HG03442 (cell line): ENCODE data around the gene SERTAD2.
A peak's percentile ranks its signal among the peaks of the same experiment; 100 is the strongest.

Experiments used
- ATAC-seq: cut with Tn5 transposase; IDR thresholded peaks from one replicate; pipeline ENCODE4 v1.9.1; 2021; ENCODE audit warnings: mild to moderate bottlenecking, moderate library complexity; ENCODE audit not compliant: unreplicated experiment

Gene SERTAD2

DNA sequence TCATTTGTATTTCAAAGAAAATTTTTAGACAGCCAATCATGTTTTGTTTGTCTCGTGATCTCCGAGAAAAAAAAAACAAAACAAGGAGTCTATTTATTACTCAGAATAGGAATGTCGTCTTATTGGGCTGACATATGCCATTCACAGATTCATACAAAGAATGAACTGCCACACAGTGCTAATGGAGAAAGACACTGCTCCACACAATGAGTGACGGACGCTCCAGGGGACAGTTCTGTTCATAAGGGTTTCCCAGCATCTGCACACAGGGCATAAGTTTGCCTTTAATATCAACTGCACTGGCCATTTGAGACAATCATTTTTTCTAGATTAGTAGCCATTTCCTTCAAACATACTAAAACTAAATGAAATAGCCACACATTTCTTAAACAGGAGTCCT is 3.4 kb downstream of the SERTAD2 start:
- no peak for ATAC-seq

DNA sequence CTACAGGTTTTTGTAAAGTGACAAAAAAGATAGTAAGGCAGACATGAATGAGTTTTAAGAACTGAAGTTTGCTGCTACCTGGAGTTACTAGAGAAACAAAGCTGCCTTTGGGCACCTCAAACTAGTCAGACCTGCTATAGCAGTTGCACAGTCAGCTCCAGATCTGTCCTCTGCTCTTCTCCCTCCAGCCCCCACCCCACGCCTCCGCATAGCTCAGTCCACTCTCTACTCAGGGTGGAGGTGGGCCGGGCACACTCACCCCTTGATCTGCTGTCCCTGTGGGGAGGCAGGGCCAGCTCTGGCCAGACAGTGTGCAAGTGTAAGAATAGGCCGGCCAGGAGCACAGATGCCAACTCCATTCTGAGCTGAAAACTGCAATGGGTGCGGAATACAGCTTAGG is 4.1 kb downstream of the SERTAD2 start:
- ATAC-seq = no peak

DNA sequence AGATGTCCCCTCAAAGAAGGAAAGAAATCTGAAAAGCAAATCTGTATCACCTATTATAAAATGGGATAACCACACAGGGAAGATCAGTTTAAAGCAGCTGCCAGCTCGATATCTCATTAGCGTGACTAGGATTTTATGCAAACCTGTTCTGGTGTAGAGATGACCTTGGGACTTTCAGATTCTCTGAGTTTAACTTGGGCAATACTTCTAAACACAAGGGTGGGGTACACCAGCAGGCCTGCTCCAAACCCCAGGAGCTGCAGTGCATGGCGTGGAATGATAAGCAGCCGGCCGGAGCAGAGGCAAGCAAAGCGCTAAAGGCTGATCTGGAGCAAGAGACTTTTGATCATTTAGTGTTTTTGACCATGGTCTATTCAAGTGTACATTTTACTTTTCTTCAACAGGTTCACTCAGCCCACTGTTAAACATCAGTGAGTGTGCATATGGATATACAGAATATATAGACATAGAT is 4.7 kb downstream of the SERTAD2 start:
- no peak for ATAC-seq

DNA sequence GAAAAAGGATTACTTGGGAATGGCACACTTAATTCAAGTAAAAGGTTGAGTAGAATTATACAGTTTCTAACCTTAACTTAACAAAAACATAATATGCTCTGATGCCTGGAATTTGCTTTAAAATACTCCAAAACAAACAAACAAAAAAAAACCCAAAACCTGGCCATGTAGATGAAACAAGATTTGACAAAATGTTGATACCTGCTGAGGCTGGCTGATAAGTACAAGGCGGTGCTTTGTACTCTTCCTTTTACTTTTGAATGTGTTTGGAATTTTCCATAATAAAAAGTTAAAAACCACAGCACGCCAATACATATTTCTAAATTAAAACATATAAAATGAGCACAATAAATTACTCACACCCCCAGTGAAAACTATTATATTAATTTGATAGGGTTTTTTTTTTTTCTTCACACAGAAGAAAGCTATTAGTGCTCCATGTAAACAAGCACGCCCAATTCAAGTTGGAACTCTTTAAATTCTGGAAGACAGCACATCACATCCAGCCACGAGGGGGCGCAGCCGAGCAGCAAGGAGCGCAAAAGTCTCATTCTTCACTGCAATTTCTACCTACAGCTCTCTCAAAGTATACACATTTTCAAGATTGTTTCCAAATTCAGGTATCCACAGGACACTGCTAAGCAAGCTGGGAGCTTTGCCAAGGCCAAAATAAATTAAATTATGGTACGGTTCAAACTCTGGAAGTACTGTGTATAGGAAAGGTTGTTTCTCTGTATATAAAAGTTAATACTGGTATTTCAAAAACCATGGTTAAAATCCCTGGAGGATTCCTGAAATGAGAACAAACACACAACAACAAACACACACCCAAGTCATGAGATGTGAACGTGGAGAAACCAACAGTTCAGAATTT is 7.5 kb downstream of the SERTAD2 start:
- no peak for ATAC-seq

DNA sequence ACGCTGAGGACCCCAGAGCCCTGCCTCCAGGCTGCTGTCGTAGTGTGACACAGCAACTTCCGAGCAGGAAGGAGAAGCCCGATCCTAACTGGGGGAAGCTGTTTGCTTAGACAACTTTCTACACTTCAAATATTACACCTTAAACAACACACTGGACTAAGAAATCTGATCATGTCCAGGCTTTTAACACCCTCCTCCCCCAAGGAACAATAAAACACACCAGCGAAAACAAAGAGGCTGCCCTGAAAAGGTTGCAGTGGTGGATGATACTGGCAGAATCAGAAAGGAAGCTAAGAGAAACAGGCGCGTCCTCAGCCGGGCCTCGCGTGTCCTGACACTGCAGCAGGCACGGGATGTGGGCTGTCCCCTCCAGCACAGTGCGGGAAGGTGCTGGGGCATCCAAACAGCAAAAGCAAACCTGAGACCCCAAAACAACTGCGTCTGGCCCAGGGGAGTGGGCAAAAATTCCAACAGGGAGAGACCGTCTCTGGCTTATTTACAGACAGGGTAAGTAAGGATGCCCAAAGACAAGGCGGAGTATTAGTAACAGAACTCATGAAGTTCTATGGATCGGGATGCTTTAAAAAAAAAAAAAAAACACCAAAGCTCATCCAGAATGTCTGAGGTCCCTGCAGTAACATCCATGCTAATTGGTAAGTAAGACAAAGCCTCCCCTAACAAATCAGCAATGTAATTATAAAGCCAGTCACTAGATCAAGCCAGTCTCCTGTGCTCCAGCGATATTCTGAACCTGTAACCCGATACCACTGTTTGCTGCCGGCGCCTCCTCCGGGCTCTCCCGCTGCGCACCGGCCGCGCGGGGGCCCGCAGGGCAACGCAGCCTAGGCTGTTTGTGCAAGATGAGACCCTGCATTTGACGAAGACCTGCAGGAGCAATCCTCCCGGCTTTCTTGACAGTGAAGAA is 9.0 kb downstream of the SERTAD2 start:
- peak; percentile 45 for ATAC-seq

DNA sequence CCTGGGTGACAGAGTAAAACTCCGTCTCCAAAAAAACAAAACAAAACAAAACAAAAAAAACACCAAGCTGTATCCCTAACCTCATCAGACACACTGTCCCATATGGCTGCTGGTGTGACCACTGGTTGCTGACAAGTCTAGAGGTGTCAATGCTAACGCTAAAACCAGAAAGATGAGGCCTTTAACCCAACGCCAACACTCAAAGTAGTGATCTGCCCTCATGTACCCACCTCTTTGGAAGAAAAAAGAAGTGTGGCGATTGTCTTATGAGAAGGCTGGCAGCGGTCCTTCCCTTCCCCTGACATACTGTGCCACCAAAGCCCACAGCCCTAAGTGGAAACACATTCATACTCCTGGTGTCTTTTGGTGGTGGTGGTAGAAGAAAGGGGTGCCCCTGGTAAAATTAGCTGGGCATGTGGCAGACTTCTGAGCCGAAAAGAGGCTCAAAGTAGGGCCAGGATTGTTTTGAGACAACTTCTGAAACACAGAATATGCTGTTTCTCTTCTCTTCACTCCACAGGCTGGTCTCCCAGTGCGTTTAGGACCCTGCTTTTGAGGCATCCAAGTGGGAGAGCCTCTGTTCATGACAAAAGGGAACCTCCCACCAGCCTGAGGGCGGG is 9.8 kb downstream of the SERTAD2 start:
- no peak for ATAC-seq

DNA sequence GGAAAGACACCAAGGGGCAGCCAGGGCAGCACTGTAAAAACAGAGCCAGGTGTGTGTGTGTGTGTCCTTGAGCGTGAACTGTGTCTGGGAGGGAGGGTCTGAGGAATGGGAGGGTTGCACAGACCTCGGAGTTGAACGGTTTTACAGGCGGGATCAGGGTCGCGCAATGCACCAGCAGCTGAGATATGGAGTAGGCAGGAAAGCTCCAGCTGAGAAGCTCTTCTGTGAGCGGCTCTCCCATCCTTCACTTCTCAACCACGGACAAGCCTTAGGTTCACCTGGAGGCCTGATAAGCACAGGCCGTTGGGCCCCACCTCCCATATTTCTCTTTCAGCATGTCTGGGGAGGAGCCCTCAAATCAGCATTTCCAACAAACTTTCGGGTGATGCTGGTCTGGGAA is 12.1 kb downstream of the SERTAD2 start:
- ATAC-seq = no peak

DNA sequence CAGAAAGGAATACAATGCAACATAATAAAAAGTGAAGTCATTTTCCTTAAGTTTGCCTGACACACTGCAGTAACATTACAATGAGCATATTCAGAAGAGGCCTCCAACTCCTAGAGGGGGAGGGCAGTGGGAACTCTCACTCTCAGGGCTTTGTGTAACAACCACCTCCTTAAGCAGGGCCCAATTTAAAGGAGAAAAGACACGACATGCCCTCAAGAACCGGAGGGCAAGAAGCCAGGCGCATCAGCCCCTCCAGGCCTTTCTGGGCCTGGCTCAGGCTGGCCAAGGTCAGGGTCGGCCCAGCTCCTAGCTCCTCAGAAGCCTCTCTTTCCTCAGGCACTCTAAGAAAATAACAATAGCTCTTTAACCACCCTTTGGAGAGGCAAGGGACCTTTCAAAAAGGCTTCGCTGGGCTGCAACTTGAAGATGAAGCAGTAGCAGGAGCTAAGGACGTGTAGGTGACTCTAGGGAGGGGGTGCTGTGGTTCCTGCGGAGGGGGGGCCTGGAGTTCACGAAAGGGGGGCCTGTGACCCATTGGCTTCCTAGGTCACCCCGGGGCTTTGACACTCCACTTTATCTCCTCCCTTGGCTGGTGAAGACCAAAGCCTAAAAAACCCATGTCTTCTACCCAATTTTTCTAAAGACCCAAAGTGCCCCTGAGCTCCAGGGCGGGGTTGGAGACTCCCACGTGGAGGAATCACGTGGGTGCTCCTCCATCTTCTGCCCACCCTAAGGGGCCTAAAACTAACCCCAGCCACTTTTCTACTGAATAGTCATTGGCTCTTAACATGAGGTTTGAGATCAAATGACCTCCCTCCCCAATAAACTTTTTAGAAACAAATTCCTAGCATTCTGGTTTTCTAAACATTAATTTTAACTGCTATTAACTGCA is 13.3 kb downstream of the SERTAD2 start:
- ATAC-seq = no peak

DNA sequence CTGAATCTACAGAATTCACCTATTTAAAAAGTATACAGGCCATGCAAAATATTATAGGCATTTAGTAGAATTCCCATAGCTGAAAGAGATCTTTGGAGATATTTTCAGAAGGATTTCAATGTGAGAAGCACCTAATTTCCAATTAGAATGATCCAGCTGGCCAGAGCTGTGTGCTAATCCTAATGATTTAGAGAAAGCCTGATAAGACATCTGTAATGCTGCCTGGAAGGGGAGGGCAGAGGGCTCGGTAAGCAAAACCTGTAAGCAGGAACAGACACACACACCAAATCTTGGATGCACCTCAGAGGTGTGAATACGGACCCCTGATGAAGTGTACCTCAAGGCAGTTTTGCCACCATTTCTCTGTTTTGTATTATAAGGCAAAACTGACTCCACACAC is 14.0 kb downstream of the SERTAD2 start:
- no peak for ATAC-seq

DNA sequence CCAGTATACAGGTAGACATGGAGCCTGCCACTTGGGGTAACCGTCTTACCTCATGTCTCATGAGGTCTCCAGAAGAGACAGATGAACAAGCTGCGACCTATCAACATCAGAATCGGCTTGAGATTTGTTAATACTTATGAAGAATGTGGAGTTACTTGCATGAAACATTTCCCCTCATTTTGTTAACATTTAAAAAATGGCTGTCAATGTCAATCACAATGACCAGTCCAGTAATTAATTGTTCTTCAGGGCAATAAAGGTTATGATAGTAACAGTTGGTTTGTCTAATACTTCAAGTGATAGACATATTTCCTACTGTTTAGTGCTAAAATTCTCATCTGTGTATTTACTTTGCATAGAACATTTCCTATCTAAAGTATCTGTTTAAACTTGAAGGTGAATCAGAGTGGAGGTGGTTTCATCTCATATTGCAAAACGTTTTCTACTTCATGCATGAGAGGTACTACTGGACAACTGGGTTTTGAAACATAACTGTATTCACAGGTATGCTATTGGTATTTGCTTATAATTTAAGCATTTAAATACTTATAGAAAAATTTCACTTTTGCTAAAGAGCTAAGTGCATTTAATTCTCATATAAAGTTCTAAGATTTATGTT is 15.1 kb downstream of the SERTAD2 start:
- ATAC-seq = no peak

DNA sequence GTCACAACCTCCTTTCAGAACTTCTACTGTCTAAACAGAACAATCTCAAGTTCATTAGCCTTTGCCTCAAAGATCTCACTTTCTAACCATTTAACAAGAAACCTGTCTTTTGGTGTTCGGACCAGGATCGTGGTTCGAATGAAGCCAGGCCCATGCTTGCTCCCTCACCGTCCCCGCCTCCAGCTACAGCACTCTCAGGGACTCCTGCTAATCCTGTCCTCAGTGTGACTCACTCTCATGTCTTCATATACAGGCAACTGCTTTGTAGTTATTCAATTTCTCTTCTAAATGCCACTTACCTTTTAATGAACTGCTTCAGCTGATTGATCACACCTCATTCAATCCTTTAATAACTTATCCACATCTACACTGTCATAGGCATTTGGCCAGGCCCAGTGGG is 15.8 kb downstream of the SERTAD2 start:
- ATAC-seq = no peak

DNA sequence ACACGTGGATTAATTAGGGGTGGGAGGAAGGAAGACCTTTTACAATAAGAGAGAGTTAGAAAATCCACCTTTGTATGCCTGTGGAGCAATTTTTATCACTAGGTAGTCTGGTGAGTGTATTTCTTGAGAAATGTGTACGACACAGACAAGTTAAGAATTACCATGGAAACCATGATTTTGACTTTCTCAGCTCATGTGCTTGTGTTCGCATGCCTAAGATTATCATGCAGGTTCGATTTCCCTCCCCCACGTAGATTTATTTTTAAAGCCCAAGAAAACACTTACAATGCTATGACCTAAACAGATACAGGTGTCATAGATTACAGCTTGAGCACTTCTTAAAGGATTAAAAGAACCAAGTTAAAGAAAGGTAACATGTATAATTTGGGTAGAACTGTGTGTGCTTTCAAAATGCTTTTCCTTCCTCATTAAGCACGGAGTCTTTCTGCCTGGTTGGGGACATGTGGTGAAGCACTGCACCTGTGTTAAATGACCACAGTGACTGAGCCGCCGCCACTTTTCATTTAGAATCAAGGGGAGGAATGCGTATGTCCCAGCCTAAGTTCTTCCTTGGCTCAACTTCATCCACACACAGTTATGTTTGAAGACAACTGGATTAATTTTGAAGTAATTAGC is 16.6 kb downstream of the SERTAD2 start:
- peak; percentile 38 for ATAC-seq

DNA sequence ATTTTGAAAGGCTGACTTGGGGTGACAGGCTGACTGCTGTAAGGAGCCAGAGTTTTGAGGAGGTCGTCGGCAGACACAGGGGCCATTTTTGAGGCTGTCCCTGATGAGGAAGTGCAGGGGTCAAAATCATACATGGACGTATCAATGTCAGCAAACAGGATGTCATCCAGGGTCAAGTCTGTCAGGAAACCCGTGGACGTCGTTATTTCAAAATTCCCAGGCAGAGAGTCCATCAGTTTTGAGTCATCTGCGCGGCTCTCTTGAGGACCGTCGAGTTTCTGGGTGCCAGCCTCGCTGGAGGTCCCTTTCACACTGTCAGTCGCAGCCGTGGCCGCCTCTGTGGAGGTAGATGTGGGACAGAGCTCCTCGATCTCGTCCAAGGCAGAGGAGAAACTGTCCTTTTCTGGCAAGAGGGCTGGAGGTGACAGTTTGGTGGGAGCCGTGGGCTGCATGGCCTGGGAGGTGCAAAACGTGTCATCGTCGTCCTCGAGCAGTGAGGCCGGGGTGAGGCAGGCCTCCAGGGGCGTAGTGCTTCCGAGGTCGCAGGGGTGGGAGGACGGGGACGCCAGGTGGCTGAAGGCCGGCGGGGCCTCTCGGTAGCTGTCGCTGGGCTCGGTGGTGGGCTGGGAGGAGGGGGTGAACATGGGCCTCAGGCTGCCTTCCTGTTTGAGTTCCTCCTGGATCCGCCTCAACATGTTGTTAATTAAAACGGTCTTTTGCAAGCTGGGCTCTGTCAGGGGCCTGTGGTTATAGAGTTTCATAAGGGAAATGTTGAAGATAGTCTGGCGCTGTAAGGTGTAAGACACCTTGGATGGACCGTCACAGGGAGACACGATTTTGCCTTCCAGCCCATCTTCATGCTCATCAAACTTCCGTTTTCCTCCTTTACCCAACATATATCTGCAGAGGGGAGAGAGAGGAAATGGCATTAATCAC is 17.5 kb downstream of the SERTAD2 start:
- ATAC-seq = peak; percentile 67

DNA sequence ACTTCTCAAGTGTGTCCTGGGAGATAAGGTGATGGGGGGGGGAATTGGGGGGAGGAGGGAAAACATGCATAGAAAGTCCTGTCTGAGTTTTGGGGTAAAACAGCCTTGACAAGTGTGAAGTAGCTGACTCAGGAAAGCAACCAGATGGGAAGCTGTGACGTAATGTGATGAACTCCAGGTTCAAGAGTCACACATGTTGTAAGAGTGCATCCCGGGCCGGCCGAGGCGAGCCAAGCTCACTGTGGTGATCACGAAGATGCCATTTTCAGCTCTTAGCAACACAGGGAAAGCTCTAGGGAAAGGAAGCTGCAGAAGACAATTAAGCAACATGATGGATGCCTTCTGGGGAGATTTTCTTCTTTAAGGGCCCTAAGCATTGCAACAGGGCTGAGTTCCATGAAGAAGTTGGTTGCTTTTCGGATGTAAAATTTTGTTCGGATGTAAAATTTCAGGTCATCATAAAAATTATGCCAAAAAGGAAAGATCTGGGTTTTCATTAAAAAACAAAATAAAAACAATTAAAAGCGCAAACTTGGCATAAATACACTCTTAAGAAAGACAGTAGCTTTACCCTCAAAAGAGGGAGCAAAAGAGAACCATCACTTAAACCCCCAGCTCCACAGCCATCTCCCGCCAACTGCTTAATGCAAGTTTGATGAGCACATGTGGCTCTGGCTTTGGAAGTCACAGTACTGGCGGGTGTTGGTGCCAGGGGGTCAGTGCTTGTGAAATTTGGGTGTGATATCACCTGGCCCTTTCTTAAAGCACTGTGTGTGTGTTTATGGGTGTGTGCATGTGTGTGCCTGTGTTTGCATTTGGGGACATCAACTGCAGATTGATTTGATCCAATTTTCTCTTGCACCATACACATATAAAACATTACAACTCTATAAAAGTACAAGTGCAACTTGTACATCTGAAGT is 19.1 kb downstream of the SERTAD2 start:
- no peak for ATAC-seq

DNA sequence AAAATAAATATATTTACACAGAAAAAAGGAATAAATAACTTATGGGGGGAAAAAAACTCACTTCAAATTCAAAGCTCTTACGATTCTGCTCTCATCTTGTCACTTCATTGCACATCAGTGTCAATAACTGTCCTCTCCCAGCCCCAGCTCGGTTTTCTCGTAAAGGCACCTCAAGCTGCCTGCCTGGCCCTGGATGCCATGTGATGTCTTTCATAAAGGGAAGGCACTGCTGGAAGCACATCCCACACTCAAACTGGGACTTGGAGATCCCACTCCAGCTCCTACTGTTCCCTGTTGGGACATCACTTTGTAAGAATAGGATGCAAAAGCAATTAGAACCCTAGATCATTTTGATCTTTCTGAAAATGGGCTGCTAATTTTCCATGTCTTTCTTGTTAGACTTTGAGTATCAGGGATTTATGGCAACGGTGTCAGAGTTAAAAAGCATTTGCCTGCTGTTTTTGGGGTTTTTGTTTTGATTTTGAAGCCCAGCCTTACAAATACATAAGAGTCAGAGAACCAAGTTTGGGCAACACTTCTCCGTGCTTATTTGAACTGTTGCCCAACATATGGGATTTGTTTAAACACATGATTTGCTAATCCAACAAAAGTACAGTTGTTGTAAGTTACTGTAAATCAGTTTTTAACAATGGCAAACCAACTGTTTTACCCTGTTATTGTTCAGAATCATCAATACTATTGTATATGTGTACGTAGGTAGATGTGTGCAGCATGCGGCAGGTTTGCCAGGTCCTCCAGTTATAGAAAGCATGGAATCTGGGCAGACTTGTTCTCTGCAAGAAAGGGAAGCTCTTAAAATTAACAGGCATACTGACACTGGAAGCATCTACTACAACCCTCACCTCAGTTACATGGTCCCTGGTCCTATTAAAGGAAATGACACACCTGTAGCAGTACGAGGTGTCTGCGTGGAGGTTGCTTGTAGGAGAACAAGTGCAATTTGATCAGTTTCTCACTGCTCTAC is 20.6 kb downstream of the SERTAD2 start:
- ATAC-seq = no peak

DNA sequence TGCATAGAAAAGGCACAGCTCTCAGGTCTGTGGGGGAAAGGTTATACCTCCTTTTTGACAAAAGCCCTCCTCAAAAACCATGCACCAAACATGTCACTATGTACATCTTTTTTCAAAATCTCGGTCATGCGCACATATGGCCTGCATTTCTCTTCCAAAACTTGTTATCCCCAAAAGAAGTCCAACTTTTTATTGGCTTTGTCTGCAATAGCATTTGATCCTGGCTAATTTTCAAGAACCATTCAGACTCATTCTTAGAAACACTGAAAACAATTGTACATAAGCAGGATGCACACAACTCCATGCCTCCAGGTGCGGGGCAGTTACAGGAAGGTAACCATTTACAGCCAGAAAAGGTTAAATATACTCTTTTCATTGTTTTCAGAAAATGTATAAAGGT is 21.9 kb downstream of the SERTAD2 start:
- ATAC-seq = no peak
